NCI-H187 treated with DMSO at 0.1 percent for 48 hours (cell line): Measurements from ENCODE around the gene PHYHD1.

Experiments used
- DNase-seq: peaks from one replicate; lab custom pipeline; 2025; lab: John Stamatoyannopoulos, UW

PHYHD1 gene

GRCh38 chr9:128920381-128921058 is at the start of gene PHYHD1:
PHYHD1 (plus strand) TSS chr9:128920982; CDS start chr9:128922324, 1,342 bp downstream.
- DNase-seq: no peak

GRCh38 chr9:128877852-128878251 is 42.9 kb upstream of the PHYHD1 start:
- DNase-seq: no peak

GRCh38 chr9:128881884-128882676 is 38.7 kb upstream of the PHYHD1 start, which contains the start of the genes KYAT1 and LRRC8A:
KYAT1 (minus strand) TSS chr9:128881950; CDS start chr9:128845405, 36,545 bp downstream.
LRRC8A (plus strand) TSS chr9:128882133; CDS start chr9:128907165, 25,032 bp downstream.
- peak; percentile 35 for DNase-seq

- no peak for DNase-seq
Observed at GRCh38 chr9:128882677-128883603, 37.8 kb upstream of the PHYHD1 start.

GRCh38 chr9:128884164-128884563 is 36.6 kb upstream of the PHYHD1 start:
- DNase-seq: no peak

GRCh38 chr9:128885376-128885775 is 35.4 kb upstream of the PHYHD1 start:
- DNase-seq: no peak

GRCh38 chr9:128885798-128886197 is 35.0 kb upstream of the PHYHD1 start:
- no peak for DNase-seq

GRCh38 chr9:128886211-128886891 is 34.4 kb upstream of the PHYHD1 start:
- DNase-seq: no peak

GRCh38 chr9:128887049-128887448 is 33.7 kb upstream of the PHYHD1 start:
- DNase-seq: no peak

GRCh38 chr9:128887914-128888350 is 32.9 kb upstream of the PHYHD1 start:
- no peak for DNase-seq

- no peak for DNase-seq
Observed at GRCh38 chr9:128891321-128892220, 29.2 kb upstream of the PHYHD1 start.

GRCh38 chr9:128892221-128892921 is 28.4 kb upstream of the PHYHD1 start:
- no peak for DNase-seq

GRCh38 chr9:128893354-128893753 is 27.4 kb upstream of the PHYHD1 start:
- no peak for DNase-seq

GRCh38 chr9:128894764-128895163 is 26.0 kb upstream of the PHYHD1 start:
- DNase-seq: no peak

- no peak for DNase-seq
Observed at GRCh38 chr9:128895556-128895955, 25.2 kb upstream of the PHYHD1 start.

- no peak for DNase-seq
Observed at GRCh38 chr9:128898382-128898781, 22.4 kb upstream of the PHYHD1 start.

GRCh38 chr9:128898845-128899565 is 21.8 kb upstream of the PHYHD1 start:
- DNase-seq: no peak

GRCh38 chr9:128899566-128900322 is 21.0 kb upstream of the PHYHD1 start:
- no peak for DNase-seq
